Calu3 (cell line): Measurements from ENCODE around the gene RPRML. TPM values are rescaled to one million over a fixed set of nuclear protein-coding genes. Genes with fewer than 3 reads are reported as not detected.
"Not testable (repeated sequence)": the region's sequence is repeated elsewhere in the genome, so short reads cannot be mapped to it uniquely, and the experiment has no call there.

Experiments
- BruUV-seq: library from RNA; stranded (reverse); fragments of 400-500 nt; replicated peaks from 2 replicates; lab custom pipeline; 2021; lab: Mats Ljungman, UMichigan
- CTCF ChIA-PET: fragments of 300-600 bp; sonication (Branson Sonifier 250); formaldehyde crosslinking; loops from one replicate; lab custom pipeline; 2022; ENCODE audit warnings: antibody characterized with exemption; lab: Charles Lee
- DNase-seq: peaks from one replicate; pipeline ENCODE4 v3.0.0; 2022
- H3K27ac Mint-ChIP-seq: one replicate; pipeline ENCODE4 v1.8.0; 2022; ENCODE audit warnings: mixed read lengths; ENCODE audit not compliant: unreplicated experiment
- H3K27me3 Mint-ChIP-seq: one replicate; pipeline ENCODE4 v1.8.0; 2022; ENCODE audit warnings: mixed read lengths; ENCODE audit not compliant: unreplicated experiment
- H3K36me3 Mint-ChIP-seq: one replicate; pipeline ENCODE4 v1.8.0; 2022; ENCODE audit warnings: mild to moderate bottlenecking, moderate library complexity, mixed read lengths; ENCODE audit not compliant: insufficient read depth, unreplicated experiment
- H3K4me1 Mint-ChIP-seq: one replicate; pipeline ENCODE4 v1.8.0; 2022; ENCODE audit warnings: mild to moderate bottlenecking, low read depth, mixed read lengths; ENCODE audit not compliant: unreplicated experiment
- H3K4me3 Mint-ChIP-seq: one replicate; pipeline ENCODE4 v1.8.0; 2022; ENCODE audit warnings: mild to moderate bottlenecking, low read depth, moderate library complexity, mixed read lengths; ENCODE audit not compliant: unreplicated experiment
- H3K9me3 Mint-ChIP-seq: one replicate; pipeline ENCODE4 v1.8.0; 2022; ENCODE audit warnings: low read depth, mixed read lengths; ENCODE audit not compliant: unreplicated experiment
- intact Hi-C: fragments of 100-400 bp; cut with micrococcal nuclease; formaldehyde crosslinking; loops from one replicate; pipeline ENCODE4 v1.10.0; 2022; ENCODE audit not compliant: unreplicated experiment
- total RNA-seq: library from RNA; stranded (reverse); gene quantifications from 2 replicates; pipeline ENCODE4 v1.2.3, GENCODE V29; 2022
- TF ChIP-seq, protein P1 (sequence below): fragments of 200-600 bp; IDR thresholded peaks from one replicate; pipeline ENCODE4 v1.8.0; 2022; ENCODE audit warnings: antibody characterized with exemption; ENCODE audit not compliant: unreplicated experiment

The RPRML gene
- total RNA-seq, 1 experiment from 2014 or later: not detected

DNA sequence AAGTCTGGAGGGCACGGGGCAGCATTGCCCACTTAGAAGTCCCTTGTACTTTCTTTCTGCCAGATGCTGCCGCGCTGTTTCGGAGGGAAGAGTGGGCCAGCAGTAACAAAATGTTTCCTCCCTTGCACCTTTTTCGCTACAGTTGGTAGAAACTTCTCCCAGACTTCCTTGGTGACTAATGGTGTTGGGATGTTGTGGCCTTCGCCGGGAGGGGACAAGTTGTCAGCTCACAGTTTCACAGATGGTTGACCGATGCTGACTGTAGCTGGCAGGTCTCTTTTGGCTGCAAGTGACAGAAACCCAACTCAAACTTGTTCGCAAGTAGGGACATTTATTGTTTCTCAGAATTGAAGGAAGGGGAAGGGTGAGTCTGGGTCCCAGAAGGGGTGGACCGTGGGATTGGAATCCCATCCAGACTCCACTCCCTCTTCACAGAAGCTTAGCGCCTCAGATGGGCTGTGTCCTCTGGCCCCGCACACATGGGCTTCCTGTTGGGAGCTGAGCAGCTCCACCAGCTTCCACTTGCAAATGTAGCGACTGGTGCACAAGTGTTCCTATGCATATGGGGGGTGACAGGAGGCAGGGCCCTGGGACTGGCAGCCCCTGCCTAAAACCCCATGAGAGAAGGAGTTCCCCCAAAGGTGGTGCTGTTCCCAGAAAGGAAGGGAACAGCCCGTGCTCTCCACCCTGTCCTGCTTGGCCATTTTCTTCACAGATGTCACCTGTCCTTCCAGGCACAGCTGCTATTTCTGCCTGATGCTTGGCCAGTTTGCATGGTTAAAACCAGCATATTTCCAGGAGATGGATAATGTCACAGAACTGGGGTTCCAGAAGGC, 30.9 kb upstream of the RPRML start:
- Mint-ChIP-seq H3K27ac (no peak overlapping the region), H3K4me3 (no peak overlapping the region), H3K27me3 (no peaks in the 10 kb centered on the region), H3K9me3 (no peaks in the 10 kb centered on the region), H3K4me1 (no peaks in the 10 kb centered on the region), H3K36me3 (no peaks in the 10 kb centered on the region)
- TF ChIP-seq, protein P1, sequence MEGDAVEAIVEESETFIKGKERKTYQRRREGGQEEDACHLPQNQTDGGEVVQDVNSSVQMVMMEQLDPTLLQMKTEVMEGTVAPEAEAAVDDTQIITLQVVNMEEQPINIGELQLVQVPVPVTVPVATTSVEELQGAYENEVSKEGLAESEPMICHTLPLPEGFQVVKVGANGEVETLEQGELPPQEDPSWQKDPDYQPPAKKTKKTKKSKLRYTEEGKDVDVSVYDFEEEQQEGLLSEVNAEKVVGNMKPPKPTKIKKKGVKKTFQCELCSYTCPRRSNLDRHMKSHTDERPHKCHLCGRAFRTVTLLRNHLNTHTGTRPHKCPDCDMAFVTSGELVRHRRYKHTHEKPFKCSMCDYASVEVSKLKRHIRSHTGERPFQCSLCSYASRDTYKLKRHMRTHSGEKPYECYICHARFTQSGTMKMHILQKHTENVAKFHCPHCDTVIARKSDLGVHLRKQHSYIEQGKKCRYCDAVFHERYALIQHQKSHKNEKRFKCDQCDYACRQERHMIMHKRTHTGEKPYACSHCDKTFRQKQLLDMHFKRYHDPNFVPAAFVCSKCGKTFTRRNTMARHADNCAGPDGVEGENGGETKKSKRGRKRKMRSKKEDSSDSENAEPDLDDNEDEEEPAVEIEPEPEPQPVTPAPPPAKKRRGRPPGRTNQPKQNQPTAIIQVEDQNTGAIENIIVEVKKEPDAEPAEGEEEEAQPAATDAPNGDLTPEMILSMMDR: no peak
- no TSS peak for BruUV-seq
- no peak for DNase-seq
- intact Hi-C loops: no loop called here
- CTCF ChIA-PET: interaction anchor here (1.4 kb wide), 1 partner anchor 69 kb away, joined by 5 read pairs; no protein-coding TSS in a partner anchor

DNA sequence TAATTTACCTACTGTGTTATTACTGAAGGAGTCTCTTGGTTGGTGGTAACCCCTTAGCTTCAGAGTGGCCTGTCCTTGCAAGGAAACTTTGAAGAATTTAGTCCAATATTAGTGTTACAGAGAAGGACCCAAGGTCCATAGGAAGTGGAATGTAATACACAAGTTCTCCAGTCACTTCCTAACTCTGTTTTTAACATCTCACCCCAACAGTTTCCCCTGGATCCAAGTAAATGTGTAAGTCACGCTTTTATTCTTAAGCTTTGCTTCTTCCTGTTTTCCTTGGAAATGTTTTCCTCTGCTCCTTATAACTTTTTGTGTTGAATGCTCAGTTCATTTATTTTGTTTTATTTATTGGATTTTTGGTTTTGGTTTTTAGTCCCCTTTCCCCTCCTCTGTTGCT, 25.9 kb upstream of the RPRML start:
- no peaks in the 10 kb centered on the region for H3K9me3 Mint-ChIP-seq
- intact Hi-C loops: no loop called here
- no peak overlapping the region for H3K27ac Mint-ChIP-seq
- no peak overlapping the region for H3K4me3 Mint-ChIP-seq
- peaks cover 5% of the 10 kb centered on the region for H3K36me3 Mint-ChIP-seq
- CTCF ChIA-PET: interaction anchor here (0.5 to 0.7 kb wide), 2 partner anchors 116 to 325 kb away, joined by 3 to 4 read pairs; no protein-coding TSS in a partner anchor
- H3K27me3 Mint-ChIP-seq: no peaks in the 10 kb centered on the region
- H3K4me1 Mint-ChIP-seq: no peaks in the 10 kb centered on the region
- BruUV-seq: no TSS peak
- TF ChIP-seq, protein P1: no peak
- no peak for DNase-seq

DNA sequence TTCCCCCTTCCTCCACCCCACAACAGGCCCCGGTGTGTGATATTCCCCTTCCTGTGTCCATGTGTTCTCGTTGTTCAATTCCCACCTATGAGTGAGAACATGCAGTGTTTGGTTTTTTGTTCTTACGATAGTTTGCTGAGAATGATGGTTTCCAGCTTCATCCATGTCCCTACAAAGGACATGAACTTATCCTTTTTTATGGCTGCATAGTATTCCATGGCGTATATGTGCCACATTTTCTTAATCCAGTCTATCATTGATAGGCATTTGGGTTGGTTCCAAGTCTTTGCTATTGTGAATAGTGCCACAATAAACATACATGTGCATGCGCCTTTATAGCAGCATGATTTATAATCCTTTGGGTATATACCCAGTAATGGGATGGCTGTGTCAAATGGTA, 24.8 kb upstream of the RPRML start:
- H3K4me1 Mint-ChIP-seq, CTCF ChIA-PET, BruUV-seq, DNase-seq, H3K27me3 Mint-ChIP-seq, H3K36me3 Mint-ChIP-seq, H3K27ac Mint-ChIP-seq, intact Hi-C loops, H3K4me3 Mint-ChIP-seq, H3K9me3 Mint-ChIP-seq: not testable (repeated sequence)

DNA sequence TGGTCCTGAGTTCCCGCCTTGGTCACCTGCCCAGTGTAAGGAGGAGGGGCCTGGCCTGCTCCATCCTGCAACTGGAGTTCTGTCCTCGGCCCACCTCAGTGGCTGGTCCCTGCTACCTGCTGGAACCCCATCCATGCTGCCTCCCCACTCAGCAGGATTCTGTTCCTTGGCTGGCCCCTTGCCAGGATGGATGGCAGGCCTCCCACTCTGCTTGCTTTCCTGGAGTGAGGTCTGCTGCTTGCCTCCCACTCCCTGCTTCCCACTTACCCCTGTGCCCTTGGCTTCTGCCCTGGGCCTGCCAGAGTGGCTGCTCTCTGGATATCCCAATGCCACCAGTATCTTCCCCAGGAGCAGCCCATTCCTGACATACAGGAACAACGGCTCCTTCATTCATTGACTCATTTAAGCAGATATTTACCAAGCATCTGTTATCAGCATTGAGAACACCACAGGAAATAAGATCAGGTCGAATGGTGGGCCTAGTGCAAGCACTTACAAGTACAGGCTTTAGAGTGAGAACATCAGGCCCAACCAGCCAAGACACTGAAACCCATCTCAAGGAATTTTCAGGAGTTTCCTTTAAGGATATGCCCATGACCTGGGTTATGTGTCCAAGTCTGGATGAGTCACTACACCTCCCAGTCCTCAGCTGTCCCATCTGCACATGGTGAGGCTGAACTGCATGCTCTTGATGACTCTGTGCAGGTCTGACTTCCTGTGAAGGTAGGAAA, 17.0 kb upstream of the RPRML start:
- Mint-ChIP-seq H3K4me1 (peaks cover 9% of the 10 kb centered on the region), H3K4me3 (no peak overlapping the region)

More for the DNA sequence above, 17.0 kb upstream of the RPRML start:
- no TSS peak for BruUV-seq
- Mint-ChIP-seq H3K9me3 (no peaks in the 10 kb centered on the region), H3K27me3 (no peaks in the 10 kb centered on the region), H3K36me3 (peaks cover 5% of the 10 kb centered on the region), H3K27ac (no peak overlapping the region)
- CTCF ChIA-PET: interaction anchor here (0.6 kb wide), 1 partner anchor 164 kb away, joined by 4 read pairs; no protein-coding TSS in a partner anchor
- DNase-seq: no peak
- intact Hi-C loops: loop anchor here (2.0 kb wide), 1 partner anchor 77 kb away; no protein-coding TSS in a partner anchor
- TF ChIP-seq, protein P1: no peak
